SK-N-SH (cell line): Measurements from ENCODE around the gene CYP3A5. TPM values are rescaled to one million over a fixed set of nuclear protein-coding genes. Genes with fewer than 3 reads are reported as not detected.

Experiments used
- CTCF ChIA-PET: fragments of 300-600, 350-600 bp; formaldehyde crosslinking; extraction: SDS; loops from one replicate; lab custom pipeline; 2021; lab: Yijun Ruan, JAX
- POLR2A ChIA-PET: fragments of 350-600 bp; sonication (Branson Sonifier 250); formaldehyde crosslinking; extraction: SDS; loops from one replicate; lab custom pipeline; 2020; ENCODE audit warnings: antibody characterized with exemption, inconsistent platforms; lab: Yijun Ruan, JAX
- DNase-seq: peaks from one replicate; pipeline ENCODE4 v3.0.0; 2012
- H2AFZ ChIP-seq: fragments of 200-600 bp; sonication (generic); 2 replicates; pipeline ENCODE4 v1.8.1; 2016; ENCODE audit warnings: antibody characterized with exemption, mild to moderate bottlenecking, low read depth
- H3F3A ChIP-seq: fragments of 200-600 bp; sonication (generic); replicated peaks from 2 replicates; pipeline ENCODE3; 2016; ENCODE audit warnings: antibody characterized with exemption, mild to moderate bottlenecking; ENCODE audit not compliant: insufficient read depth
- H3K27ac ChIP-seq, 2 experiments: fragments of 200-500 bp in 1 of 2; fragments of 200-600 bp in 1 of 2; sonication (Bioruptor generic) in 1 of 2; sonication (generic), shearing (Covaris generic) in 1 of 2; 2 replicates each; pipeline versions ENCODE4 v1.5.1 to v1.6.1; 2014 to 2016; ENCODE audit warnings: low read depth in 2 of 2, inconsistent platforms in 1 of 2, low read length in 1 of 2, mild to moderate bottlenecking in 1 of 2, mixed read lengths in 1 of 2
- H3K27me3 ChIP-seq: fragments of 200-600 bp; sonication (generic), shearing (Covaris generic); 2 replicates; pipeline ENCODE4 v1.6.1; 2016; ENCODE audit warnings: mixed run types; ENCODE audit not compliant: insufficient read depth
- H3K36me3 ChIP-seq, 2 experiments: fragments of 200-500 bp in 1 of 2; fragments of 200-600 bp in 1 of 2; sonication (Bioruptor generic) in 1 of 2; sonication (generic) in 1 of 2; replicated peaks in 1 of 2; 2 replicates each; pipeline versions ENCODE3 to v1.5.1; 2014 to 2016; ENCODE audit warnings: low read length in 1 of 2, mild to moderate bottlenecking in 1 of 2; ENCODE audit not compliant: insufficient read depth in 2 of 2, control insufficient read depth in 1 of 2
- H3K4me1 ChIP-seq, 2 experiments: fragments of 200-500 bp in 1 of 2; fragments of 200-600 bp in 1 of 2; sonication (Bioruptor generic) in 1 of 2; sonication (generic), shearing (Covaris generic) in 1 of 2; 2 replicates each; pipeline versions ENCODE4 v1.5.1 to v1.6.1; 2014 to 2016; ENCODE audit warnings: low read depth in 1 of 2, low read length in 1 of 2, mixed run types in 1 of 2; ENCODE audit not compliant: insufficient read depth in 2 of 2, control insufficient read depth in 1 of 2
- H3K4me2 ChIP-seq: fragments of 200-600 bp; sonication (generic), shearing (Covaris generic); 2 replicates; pipeline ENCODE4 v1.6.1; 2017; ENCODE audit warnings: mixed run types
- H3K4me3 ChIP-seq, 2 experiments: fragments of 200-500 bp in 1 of 2; fragments of 200-600 bp in 1 of 2; sonication (Bioruptor generic) in 1 of 2; sonication (generic), shearing (Covaris generic) in 1 of 2; 2 replicates each; pipeline versions ENCODE4 v1.5.1 to v1.8.1; 2014 to 2016; ENCODE audit warnings: low read depth in 2 of 2, inconsistent platforms in 1 of 2, low read length in 1 of 2, mild to moderate bottlenecking in 1 of 2, mixed read lengths in 1 of 2, moderate library complexity in 1 of 2
- H3K79me2 ChIP-seq: fragments of 200-600 bp; sonication (generic); 2 replicates; pipeline ENCODE4 v1.8.1; 2017; ENCODE audit warnings: mild to moderate bottlenecking; ENCODE audit not compliant: insufficient read depth
- H3K9ac ChIP-seq: fragments of 200-600 bp; sonication (generic); 2 replicates; pipeline ENCODE4 v1.6.1; 2017; ENCODE audit warnings: mixed run types
- H3K9me2 ChIP-seq: fragments of 200-600 bp; sonication (generic); 2 replicates; pipeline ENCODE4 v1.6.1; 2017; ENCODE audit warnings: mixed run types
- H3K9me3 ChIP-seq: fragments of 200-600 bp; sonication (generic); 2 replicates; pipeline ENCODE4 v1.6.1; 2017; ENCODE audit warnings: mixed run types, mild to moderate bottlenecking, moderate library complexity
- H4K20me1 ChIP-seq: fragments of 200-600 bp; sonication (generic); 2 replicates; pipeline ENCODE4 v1.6.1; 2017; ENCODE audit warnings: mild to moderate bottlenecking, mixed run types; ENCODE audit not compliant: insufficient read depth
- CHD2 ChIP-seq: fragments of 150-350 bp; IDR thresholded peaks from 2 replicates; pipeline ENCODE4 v1.6.1; 2018; ENCODE audit warnings: low read length; ENCODE audit not compliant: partially characterized antibody
- ELF1 ChIP-seq: IDR thresholded peaks from 2 replicates; pipeline ENCODE4 v1.4.0; 2012
- EP300 ChIP-seq, 2 experiments: IDR thresholded peaks; 2 replicates each; pipeline versions ENCODE4 v1.4.0 to v1.6.1; 2012; ENCODE audit warnings: borderline replicate concordance in 1 of 2, low read depth in 1 of 2, low read length in 1 of 2
- FOXJ3 ChIP-seq: sonication (generic); formaldehyde crosslinking; IDR thresholded peaks from 2 replicates; pipeline ENCODE4 v1.5.1; 2020; ENCODE audit warnings: mild to moderate bottlenecking, missing genetic modification reagents
- FOXM1 ChIP-seq: IDR thresholded peaks from 2 replicates; pipeline ENCODE4 v1.4.0; 2012; ENCODE audit warnings: low read depth, mild to moderate bottlenecking
- GABPA ChIP-seq: IDR thresholded peaks from 2 replicates; pipeline ENCODE4 v1.4.0; 2012; ENCODE audit warnings: low read depth, mild to moderate bottlenecking
- JUND ChIP-seq: IDR thresholded peaks from 2 replicates; pipeline ENCODE4 v1.4.0; 2012
- MXI1 ChIP-seq: IDR thresholded peaks from 2 replicates; pipeline ENCODE4 v1.6.1; 2012; ENCODE audit warnings: mild to moderate bottlenecking, low read depth, low read length, improper control_type of control experiment
- NRF1 ChIP-seq: IDR thresholded peaks from 2 replicates; pipeline ENCODE4 v1.6.1; 2012; ENCODE audit warnings: low read depth, mild to moderate bottlenecking, low read length
- RAD21 ChIP-seq: IDR thresholded peaks from 2 replicates; pipeline ENCODE4 v1.6.1; 2012; ENCODE audit warnings: mild to moderate bottlenecking, low read length
- RCOR1 ChIP-seq: fragments of 150-350 bp; IDR thresholded peaks from 2 replicates; pipeline ENCODE4 v1.6.1; 2017; ENCODE audit warnings: antibody characterized with exemption, low read length
- SIN3A ChIP-seq: IDR thresholded peaks from 2 replicates; pipeline ENCODE4 v1.6.1; 2012; ENCODE audit warnings: low read depth, mild to moderate bottlenecking, low read length, moderate library complexity, borderline replicate concordance
- SMC3 ChIP-seq: IDR thresholded peaks from 2 replicates; pipeline ENCODE4 v1.6.1; 2012; ENCODE audit warnings: low read depth, low read length, improper control_type of control experiment
- TCF12 ChIP-seq: IDR thresholded peaks from 2 replicates; pipeline ENCODE4 v1.4.0; 2012
- TEAD4 ChIP-seq: IDR thresholded peaks from 2 replicates; pipeline ENCODE4 v1.4.0; 2012; ENCODE audit warnings: mild to moderate bottlenecking, borderline replicate concordance; ENCODE audit not compliant: insufficient read depth
- YY1 ChIP-seq: IDR thresholded peaks from 2 replicates; pipeline ENCODE4 v1.4.0; 2012; ENCODE audit warnings: low read depth, mild to moderate bottlenecking
- WGBS: methylation state at CpG from one replicate; pipeline ENCODE4 v1.1.6; 2017; ENCODE audit warnings: low lambda C conversion rate; 5-methylcytosine and 5-hydroxymethylcytosine counted together
- polyA plus RNA-seq, 3 experiments: library from polyadenylated mRNA; depleted of rRNA; stranded (reverse); fragments of >200 nt; gene quantifications; 2 replicates each; pipeline ENCODE4 v1.2.3, GENCODE V29; 2012
- TF ChIP-seq, protein P1 (sequence below): IDR thresholded peaks from 2 replicates; pipeline ENCODE4; 2012
- TF ChIP-seq, protein P2 (sequence below): fragments of 150-350 bp; IDR thresholded peaks from 2 replicates; pipeline ENCODE4 v1.6.1; 2016; ENCODE audit warnings: mild to moderate bottlenecking, low read depth, low read length
- TF ChIP-seq, protein P3 (sequence below): IDR thresholded peaks from 2 replicates; pipeline ENCODE4 v1.4.0; 2012; ENCODE audit warnings: low read depth, borderline replicate concordance
- TF ChIP-seq, protein P4 (sequence below): IDR thresholded peaks from 2 replicates; pipeline ENCODE4 v1.4.0; 2012; ENCODE audit warnings: low read depth, borderline replicate concordance

CYP3A5 gene
- polyA plus RNA-seq, 1 of the 3 experiments (the other 2 are of a cell fraction), result 0.25 TPM

GRCh38 chr7:99720800-99721595 is 41.2 kb upstream of the CYP3A5 start:
- Histone ChIP-seq H3K4me3 (no peak overlapping the region), H3K9ac (no peak overlapping the region), H3K36me3 (no peaks in the 10 kb centered on the region), H3F3A (no peaks in the 10 kb centered on the region), H3K9me3 (no peaks in the 10 kb centered on the region), H3K79me2 (no peaks in the 10 kb centered on the region), H3K27ac (no peak overlapping the region), H3K4me1 (no peaks in the 10 kb centered on the region), H3K27me3 (peaks cover 13% of the 10 kb centered on the region), H3K4me2 (no peak overlapping the region), H2AFZ (no peak overlapping the region), H3K9me2 (no peaks in the 10 kb centered on the region), H4K20me1 (no peaks in the 10 kb centered on the region)
- ChIA-PET CTCF (no interaction called here), POLR2A (no interaction called here)
- TF ChIP-seq JUND, result no peak
- no peak for TF ChIP-seq GABPA
- no peak for TF ChIP-seq MXI1
- TF ChIP-seq TEAD4, result no peak
- TF ChIP-seq EP300 (IDR thresholded peaks at IDR 0.05; ENCODE audit: borderline replicate concordance in 1 of 2, low read depth in 1 of 2, low read length in 1 of 2), result no peak
- TF ChIP-seq RAD21, result no peak
- no peak for TF ChIP-seq SIN3A
- TF ChIP-seq YY1, result no peak
- no peak for TF ChIP-seq RCOR1
- TF ChIP-seq, protein P1, sequence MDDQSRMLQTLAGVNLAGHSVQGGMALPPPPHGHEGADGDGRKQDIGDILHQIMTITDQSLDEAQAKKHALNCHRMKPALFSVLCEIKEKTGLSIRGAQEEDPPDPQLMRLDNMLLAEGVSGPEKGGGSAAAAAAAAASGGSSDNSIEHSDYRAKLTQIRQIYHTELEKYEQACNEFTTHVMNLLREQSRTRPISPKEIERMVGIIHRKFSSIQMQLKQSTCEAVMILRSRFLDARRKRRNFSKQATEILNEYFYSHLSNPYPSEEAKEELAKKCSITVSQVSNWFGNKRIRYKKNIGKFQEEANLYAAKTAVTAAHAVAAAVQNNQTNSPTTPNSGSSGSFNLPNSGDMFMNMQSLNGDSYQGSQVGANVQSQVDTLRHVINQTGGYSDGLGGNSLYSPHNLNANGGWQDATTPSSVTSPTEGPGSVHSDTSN, result no peak
- TF ChIP-seq CHD2, result no peak
- TF ChIP-seq, protein P2, sequence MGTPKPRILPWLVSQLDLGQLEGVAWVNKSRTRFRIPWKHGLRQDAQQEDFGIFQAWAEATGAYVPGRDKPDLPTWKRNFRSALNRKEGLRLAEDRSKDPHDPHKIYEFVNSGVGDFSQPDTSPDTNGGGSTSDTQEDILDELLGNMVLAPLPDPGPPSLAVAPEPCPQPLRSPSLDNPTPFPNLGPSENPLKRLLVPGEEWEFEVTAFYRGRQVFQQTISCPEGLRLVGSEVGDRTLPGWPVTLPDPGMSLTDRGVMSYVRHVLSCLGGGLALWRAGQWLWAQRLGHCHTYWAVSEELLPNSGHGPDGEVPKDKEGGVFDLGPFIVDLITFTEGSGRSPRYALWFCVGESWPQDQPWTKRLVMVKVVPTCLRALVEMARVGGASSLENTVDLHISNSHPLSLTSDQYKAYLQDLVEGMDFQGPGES, result no peak
- TF ChIP-seq, protein P3, sequence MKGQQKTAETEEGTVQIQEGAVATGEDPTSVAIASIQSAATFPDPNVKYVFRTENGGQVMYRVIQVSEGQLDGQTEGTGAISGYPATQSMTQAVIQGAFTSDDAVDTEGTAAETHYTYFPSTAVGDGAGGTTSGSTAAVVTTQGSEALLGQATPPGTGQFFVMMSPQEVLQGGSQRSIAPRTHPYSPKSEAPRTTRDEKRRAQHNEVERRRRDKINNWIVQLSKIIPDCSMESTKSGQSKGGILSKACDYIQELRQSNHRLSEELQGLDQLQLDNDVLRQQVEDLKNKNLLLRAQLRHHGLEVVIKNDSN, result no peak
- no peak for TF ChIP-seq SMC3
- TF ChIP-seq ELF1, result no peak
- no peak for TF ChIP-seq FOXM1
- no peak for TF ChIP-seq TCF12
- TF ChIP-seq NRF1, result no peak
- no peak for TF ChIP-seq FOXJ3 (CRISPR knock-in tag)
- TF ChIP-seq, protein P4, sequence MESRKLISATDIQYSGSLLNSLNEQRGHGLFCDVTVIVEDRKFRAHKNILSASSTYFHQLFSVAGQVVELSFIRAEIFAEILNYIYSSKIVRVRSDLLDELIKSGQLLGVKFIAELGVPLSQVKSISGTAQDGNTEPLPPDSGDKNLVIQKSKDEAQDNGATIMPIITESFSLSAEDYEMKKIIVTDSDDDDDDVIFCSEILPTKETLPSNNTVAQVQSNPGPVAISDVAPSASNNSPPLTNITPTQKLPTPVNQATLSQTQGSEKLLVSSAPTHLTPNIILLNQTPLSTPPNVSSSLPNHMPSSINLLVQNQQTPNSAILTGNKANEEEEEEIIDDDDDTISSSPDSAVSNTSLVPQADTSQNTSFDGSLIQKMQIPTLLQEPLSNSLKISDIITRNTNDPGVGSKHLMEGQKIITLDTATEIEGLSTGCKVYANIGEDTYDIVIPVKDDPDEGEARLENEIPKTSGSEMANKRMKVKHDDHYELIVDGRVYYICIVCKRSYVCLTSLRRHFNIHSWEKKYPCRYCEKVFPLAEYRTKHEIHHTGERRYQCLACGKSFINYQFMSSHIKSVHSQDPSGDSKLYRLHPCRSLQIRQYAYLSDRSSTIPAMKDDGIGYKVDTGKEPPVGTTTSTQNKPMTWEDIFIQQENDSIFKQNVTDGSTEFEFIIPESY, result no peak
- DNase-seq, result no peak
- WGBS, result 6% methylated on average over 5 of the region's 5 CpGs
